ENCODE measurements around the gene PCDH9.

- TF ChIP-seq SMC3 (IDR thresholded peaks at IDR 0.05; ENCODE audit: low read depth, low read length): no peak
- no peak for TF ChIP-seq CTCF (IDR thresholded peaks at IDR 0.05)
- no peak for TF ChIP-seq ELF1 (IDR thresholded peaks at IDR 0.05)
- TF ChIP-seq EZH2phosphoT487 (IDR thresholded peaks at IDR 0.05; ENCODE audit: borderline replicate concordance, low read depth): no peak
- no peak for TF ChIP-seq NFIC (IDR thresholded peaks at IDR 0.05; ENCODE audit: borderline replicate concordance)
- no peak for TF ChIP-seq YY1 (IDR thresholded peaks at IDR 0.05; ENCODE audit: low read depth)
- TF ChIP-seq, protein P1, sequence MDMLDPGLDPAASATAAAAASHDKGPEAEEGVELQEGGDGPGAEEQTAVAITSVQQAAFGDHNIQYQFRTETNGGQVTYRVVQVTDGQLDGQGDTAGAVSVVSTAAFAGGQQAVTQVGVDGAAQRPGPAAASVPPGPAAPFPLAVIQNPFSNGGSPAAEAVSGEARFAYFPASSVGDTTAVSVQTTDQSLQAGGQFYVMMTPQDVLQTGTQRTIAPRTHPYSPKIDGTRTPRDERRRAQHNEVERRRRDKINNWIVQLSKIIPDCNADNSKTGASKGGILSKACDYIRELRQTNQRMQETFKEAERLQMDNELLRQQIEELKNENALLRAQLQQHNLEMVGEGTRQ (IDR thresholded peaks at IDR 0.05; ENCODE audit: borderline replicate concordance, low read depth, low read length): no peak
- no peak for TF ChIP-seq EP300 (IDR thresholded peaks at IDR 0.05; ENCODE audit: borderline replicate concordance in 1 of 2, low read depth in 1 of 2, low read length in 1 of 2)
- no peak for TF ChIP-seq POLR2AphosphoS5 (IDR thresholded peaks at IDR 0.05; ENCODE audit: low read depth, low read length)
- no peak for TF ChIP-seq FOSL2 (IDR thresholded peaks at IDR 0.05; ENCODE audit: borderline replicate concordance, low read depth)
- no peak for TF ChIP-seq MXI1 (IDR thresholded peaks at IDR 0.05; ENCODE audit: low read depth, low read length)
- TF ChIP-seq SIN3A (IDR thresholded peaks at IDR 0.05; ENCODE audit: borderline replicate concordance, low read depth, low read length): no peak
- TF ChIP-seq, protein P2, sequence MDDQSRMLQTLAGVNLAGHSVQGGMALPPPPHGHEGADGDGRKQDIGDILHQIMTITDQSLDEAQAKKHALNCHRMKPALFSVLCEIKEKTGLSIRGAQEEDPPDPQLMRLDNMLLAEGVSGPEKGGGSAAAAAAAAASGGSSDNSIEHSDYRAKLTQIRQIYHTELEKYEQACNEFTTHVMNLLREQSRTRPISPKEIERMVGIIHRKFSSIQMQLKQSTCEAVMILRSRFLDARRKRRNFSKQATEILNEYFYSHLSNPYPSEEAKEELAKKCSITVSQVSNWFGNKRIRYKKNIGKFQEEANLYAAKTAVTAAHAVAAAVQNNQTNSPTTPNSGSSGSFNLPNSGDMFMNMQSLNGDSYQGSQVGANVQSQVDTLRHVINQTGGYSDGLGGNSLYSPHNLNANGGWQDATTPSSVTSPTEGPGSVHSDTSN (IDR thresholded peaks at IDR 0.05): no peak
These were observed 29.1 kb upstream of the PCDH9 start for GRCh38 chr13:67259208-67259607.

Data from SK-N-SH (cell line).